Skeletal muscle satellite cell (primary cell): Measurements from ENCODE around the gene ZNF554.
"Not testable (repeated sequence)": the region's sequence is repeated elsewhere in the genome, so short reads cannot be mapped to it uniquely, and the experiment has no call there.

Source experiments
- H3K27me3 ChIP-seq: 2 replicates; pipeline ENCODE4 v1.7.0; 2013; ENCODE audit warnings: low read length; ENCODE audit not compliant: control insufficient read depth, insufficient read depth
- H3K36me3 ChIP-seq: 2 replicates; pipeline ENCODE4 v1.7.0; 2013; ENCODE audit warnings: mild to moderate bottlenecking, control low read depth, low read length; ENCODE audit not compliant: insufficient read depth
- H3K4me1 ChIP-seq: 2 replicates; pipeline ENCODE4 v1.7.0; 2013; ENCODE audit warnings: low read length; ENCODE audit not compliant: control insufficient read depth, insufficient read depth
- H3K4me2 ChIP-seq: 2 replicates; pipeline ENCODE4 v1.7.0; 2013; ENCODE audit warnings: mild to moderate bottlenecking, low read length
- H3K4me3 ChIP-seq: 2 replicates; pipeline ENCODE4 v1.7.0; 2013; ENCODE audit warnings: low read length
- H3K9ac ChIP-seq: 2 replicates; pipeline ENCODE4 v1.7.0; 2013; ENCODE audit warnings: mild to moderate bottlenecking, low read depth, low read length, moderate library complexity
- H3K9me3 ChIP-seq: replicated peaks from 2 replicates; pipeline ENCODE4 v1.7.0; 2013; ENCODE audit warnings: mild to moderate bottlenecking, control low read depth, low read length

ZNF554 gene

GRCh38 chr19:2867025-2867991 is 47.6 kb downstream of the ZNF554 start, which contains the start of gene ZNF556:
Gene ZNF556 (plus strand): TSS chr19:2867335. CDS start chr19:2867422, 87 bp downstream.
- Histone ChIP-seq H3K27me3 (no peaks in the 10 kb centered on the region), H3K4me3 (peak within 1 kb of the TSS; percentile 93)

GRCh38 chr19:2869618-2870017 is 50.0 kb downstream of the ZNF554 start:
- Histone ChIP-seq H3K9ac (no peak overlapping the region), H3K4me2 (no peak overlapping the region), H3K36me3 (peaks cover 10% of the 10 kb centered on the region), H3K4me1 (peaks cover 4% of the 10 kb centered on the region), H3K4me3 (no peak overlapping the region), H3K27me3 (no peaks in the 10 kb centered on the region), H3K9me3 (no peaks in the 10 kb centered on the region)

More at GRCh38 chr19:2867025-2867991, 47.6 kb downstream of the ZNF554 start, which contains the start of gene ZNF556:
- H3K4me2 ChIP-seq: peak within 1 kb of the TSS; percentile 89
- no peaks in the 10 kb centered on the region for H3K9me3 ChIP-seq
- peaks cover 4% of the 10 kb centered on the region for H3K4me1 ChIP-seq
- H3K9ac ChIP-seq: peak within 1 kb of the TSS; percentile 74
- H3K36me3 ChIP-seq: peaks cover 3% of the 10 kb centered on the region

DNA sequence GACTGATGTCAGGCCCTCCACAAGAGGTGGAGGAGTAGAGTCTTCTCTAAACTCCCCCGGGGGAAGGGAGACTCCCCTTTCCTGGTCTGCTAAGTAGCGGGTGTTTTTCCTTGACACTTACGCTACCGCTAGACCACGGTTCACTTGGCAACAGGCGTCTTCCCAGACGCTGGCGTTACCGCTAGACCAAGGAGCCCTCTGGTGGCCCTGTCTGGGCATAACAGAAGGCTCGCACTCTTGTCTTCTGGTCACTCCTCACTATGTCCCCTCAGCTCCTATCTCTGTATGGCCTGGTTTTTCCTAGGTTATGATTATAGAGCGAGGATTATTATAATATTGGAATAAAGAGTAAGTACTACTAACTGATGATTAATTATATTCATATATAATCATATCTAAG is 52.5 kb downstream of the ZNF554 start:
- H3K4me3 ChIP-seq, H3K9me3 ChIP-seq, H3K4me2 ChIP-seq, H3K27me3 ChIP-seq, H3K4me1 ChIP-seq, H3K9ac ChIP-seq: not testable (repeated sequence)
- H3K36me3 ChIP-seq: peaks cover 28% of the 10 kb centered on the region

- no peak overlapping the region for H3K4me3 ChIP-seq
- H3K9ac ChIP-seq: no peak overlapping the region
- H3K9me3 ChIP-seq: peaks cover 18% of the 10 kb centered on the region
- no peak overlapping the region for H3K4me2 ChIP-seq
- H3K27me3 ChIP-seq: no peaks in the 10 kb centered on the region
- H3K36me3 ChIP-seq: peaks cover 38% of the 10 kb centered on the region
- no peaks in the 10 kb centered on the region for H3K4me1 ChIP-seq
These were observed 58.0 kb downstream of the ZNF554 start for GRCh38 chr19:2877398-2878331.

- peaks cover 3% of the 10 kb centered on the region for H3K4me1 ChIP-seq
- no peak overlapping the region for H3K4me2 ChIP-seq
- H3K9ac ChIP-seq: no peak overlapping the region
- H3K27me3 ChIP-seq: no peaks in the 10 kb centered on the region
- H3K9me3 ChIP-seq: peaks cover 4% of the 10 kb centered on the region
- peaks cover 3% of the 10 kb centered on the region for H3K36me3 ChIP-seq
- H3K4me3 ChIP-seq: no peak overlapping the region
These were observed 64.2 kb downstream of the ZNF554 start for GRCh38 chr19:2883686-2884439.

- H3K27me3 ChIP-seq: no peaks in the 10 kb centered on the region
- no peaks in the 10 kb centered on the region for H3K9me3 ChIP-seq
- no peak overlapping the region for H3K4me3 ChIP-seq
- peaks cover 3% of the 10 kb centered on the region for H3K4me1 ChIP-seq
- no peaks in the 10 kb centered on the region for H3K36me3 ChIP-seq
- no peak overlapping the region for H3K4me2 ChIP-seq
- H3K9ac ChIP-seq: no peak overlapping the region
These were observed 66.1 kb downstream of the ZNF554 start for GRCh38 chr19:2885736-2886135.
